ENCODE data around the gene ST8SIA6. TPM values are rescaled to one million over a fixed set of nuclear protein-coding genes. Genes with fewer than 3 reads are reported as not detected.
A peak's percentile ranks its signal among the peaks of the same experiment; 100 is the strongest.
"Not testable (repeated sequence)": the region's sequence is repeated elsewhere in the genome, so short reads cannot be mapped to it uniquely, and the experiment has no call there.

ST8SIA6 gene
- total RNA-seq, result 0.53 and 4.4 TPM in 2 replicates

- H3K4me3 ChIP-seq (ENCODE audit: low read depth, low read length), result peak within 1 kb of the TSS; percentile 27
- TF ChIP-seq CTCF (IDR thresholded peaks at IDR 0.05; ENCODE audit: insufficient read depth, low read length, severe bottlenecking), result no peak
- no peak for DNase-seq (ENCODE audit: low read depth)
- H3K27me3 ChIP-seq (ENCODE audit: control insufficient read depth, insufficient read depth, low read length), result no peaks in the 10 kb centered on the region
- no peak for FAIRE-seq
- no peaks in the 10 kb centered on the region for H3K36me3 ChIP-seq (ENCODE audit: control insufficient read depth, insufficient read depth, low read length)
These were observed at the start of gene ST8SIA6 for GRCh38 chr10:17454161-17455014. Gene ST8SIA6, minus strand, starts transcription at chr10:17454595. Its CDS starts 340 bp downstream, at chr10:17454255.

- no peak for TF ChIP-seq CTCF (IDR thresholded peaks at IDR 0.05; ENCODE audit: insufficient read depth, low read length, severe bottlenecking)
- FAIRE-seq (no peak), DNase-seq (ENCODE audit: low read depth) (no peak)
- H3K27me3 ChIP-seq (ENCODE audit: control insufficient read depth, insufficient read depth, low read length), result no peaks in the 10 kb centered on the region
- no peak overlapping the region for H3K4me3 ChIP-seq (ENCODE audit: low read depth, low read length)
- H3K36me3 ChIP-seq (ENCODE audit: control insufficient read depth, insufficient read depth, low read length), result no peaks in the 10 kb centered on the region
These were observed 49.4 kb upstream of the ST8SIA6 start for GRCh38 chr10:17503795-17504194.

- no peak overlapping the region for H3K4me3 ChIP-seq (ENCODE audit: low read depth, low read length)
- H3K27me3 ChIP-seq (ENCODE audit: control insufficient read depth, insufficient read depth, low read length), result no peaks in the 10 kb centered on the region
- FAIRE-seq (no peak), DNase-seq (ENCODE audit: low read depth) (no peak)
- TF ChIP-seq CTCF (IDR thresholded peaks at IDR 0.05; ENCODE audit: insufficient read depth, low read length, severe bottlenecking), result no peak
- no peaks in the 10 kb centered on the region for H3K36me3 ChIP-seq (ENCODE audit: control insufficient read depth, insufficient read depth, low read length)
These were observed 48.4 kb upstream of the ST8SIA6 start for GRCh38 chr10:17502814-17503213.

GRCh38 chr10:17499014-17499413, 44.6 kb upstream of the ST8SIA6 start:
- not testable (repeated sequence) for FAIRE-seq; H3K27me3 ChIP-seq (ENCODE audit: control insufficient read depth, insufficient read depth, low read length); H3K36me3 ChIP-seq (ENCODE audit: control insufficient read depth, insufficient read depth, low read length); H3K4me3 ChIP-seq (ENCODE audit: low read depth, low read length); DNase-seq (ENCODE audit: low read depth)

- no peak overlapping the region for H3K4me3 ChIP-seq (ENCODE audit: low read depth, low read length)
- DNase-seq (ENCODE audit: low read depth) (no peak), FAIRE-seq (no peak)
- no peaks in the 10 kb centered on the region for H3K27me3 ChIP-seq (ENCODE audit: control insufficient read depth, insufficient read depth, low read length)
- TF ChIP-seq CTCF (IDR thresholded peaks at IDR 0.05; ENCODE audit: insufficient read depth, low read length, severe bottlenecking), result no peak
- no peaks in the 10 kb centered on the region for H3K36me3 ChIP-seq (ENCODE audit: control insufficient read depth, insufficient read depth, low read length)
These were observed 43.1 kb upstream of the ST8SIA6 start for GRCh38 chr10:17497446-17498030.

- Histone ChIP-seq H3K36me3 (ENCODE audit: control insufficient read depth, insufficient read depth, low read length) (no peaks in the 10 kb centered on the region), H3K4me3 (ENCODE audit: low read depth, low read length) (no peak overlapping the region), H3K27me3 (ENCODE audit: control insufficient read depth, insufficient read depth, low read length) (no peaks in the 10 kb centered on the region)
- no peak for FAIRE-seq
- TF ChIP-seq CTCF (IDR thresholded peaks at IDR 0.05; ENCODE audit: insufficient read depth, low read length, severe bottlenecking), result no peak
- DNase-seq (ENCODE audit: low read depth), result no peak
These were observed 40.3 kb upstream of the ST8SIA6 start for GRCh38 chr10:17494626-17495260.

All from bronchial epithelial cell (primary cell).